ENCODE data around the gene VWF. TPM values are rescaled to one million over a fixed set of nuclear protein-coding genes. Genes with fewer than 3 reads are reported as not detected.

The VWF gene
- total RNA-seq, 3 donors from 2014 or later = 34.3 to 82.5 (median 72.9) TPM

GRCh38 chr12:6072302-6072752 lies 52.1 kb downstream of the VWF start:
- Histone ChIP-seq H3K4me1 (ENCODE audit: low read depth) (no peaks in the 10 kb centered on the region), H3K9me3 (no peaks in the 10 kb centered on the region), H3K4me3 (no peak overlapping the region), H3K36me3 (ENCODE audit: low read depth) (no peaks in the 10 kb centered on the region)
- TF ChIP-seq, protein P1, sequence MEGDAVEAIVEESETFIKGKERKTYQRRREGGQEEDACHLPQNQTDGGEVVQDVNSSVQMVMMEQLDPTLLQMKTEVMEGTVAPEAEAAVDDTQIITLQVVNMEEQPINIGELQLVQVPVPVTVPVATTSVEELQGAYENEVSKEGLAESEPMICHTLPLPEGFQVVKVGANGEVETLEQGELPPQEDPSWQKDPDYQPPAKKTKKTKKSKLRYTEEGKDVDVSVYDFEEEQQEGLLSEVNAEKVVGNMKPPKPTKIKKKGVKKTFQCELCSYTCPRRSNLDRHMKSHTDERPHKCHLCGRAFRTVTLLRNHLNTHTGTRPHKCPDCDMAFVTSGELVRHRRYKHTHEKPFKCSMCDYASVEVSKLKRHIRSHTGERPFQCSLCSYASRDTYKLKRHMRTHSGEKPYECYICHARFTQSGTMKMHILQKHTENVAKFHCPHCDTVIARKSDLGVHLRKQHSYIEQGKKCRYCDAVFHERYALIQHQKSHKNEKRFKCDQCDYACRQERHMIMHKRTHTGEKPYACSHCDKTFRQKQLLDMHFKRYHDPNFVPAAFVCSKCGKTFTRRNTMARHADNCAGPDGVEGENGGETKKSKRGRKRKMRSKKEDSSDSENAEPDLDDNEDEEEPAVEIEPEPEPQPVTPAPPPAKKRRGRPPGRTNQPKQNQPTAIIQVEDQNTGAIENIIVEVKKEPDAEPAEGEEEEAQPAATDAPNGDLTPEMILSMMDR (IDR thresholded peaks at IDR 0.05) = no peak
- ATAC-seq (no peak), DNase-seq (no peak)
- intact Hi-C loops (cut with DNase I, micrococcal nuclease) = no loop called here

DNA sequence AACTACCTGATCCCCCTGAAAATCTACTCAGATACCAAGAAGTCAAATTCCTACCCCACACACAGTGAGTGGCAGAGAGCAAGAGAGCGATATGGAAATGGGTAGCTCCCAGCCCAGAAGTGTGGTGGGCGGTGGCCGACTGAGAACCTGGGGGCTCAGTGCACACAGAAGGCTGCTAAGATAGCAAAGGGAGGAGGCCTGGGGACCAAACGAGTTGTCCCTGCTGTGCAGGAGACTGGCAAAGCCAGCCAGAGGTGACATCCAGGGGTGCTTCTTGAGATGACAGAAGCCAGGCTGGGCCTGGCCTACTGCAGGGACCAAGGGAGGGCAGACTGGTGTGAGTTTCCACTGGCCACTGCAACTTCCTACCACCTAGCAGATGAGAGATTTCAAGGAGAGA lies 52.9 kb downstream of the VWF start:
- no peaks in the 10 kb centered on the region for H3K9me3 ChIP-seq
- H3K36me3 ChIP-seq (ENCODE audit: low read depth) = no peaks in the 10 kb centered on the region
- H3K4me1 ChIP-seq (ENCODE audit: low read depth) = no peaks in the 10 kb centered on the region
- intact Hi-C loops (cut with DNase I, micrococcal nuclease) = no loop called here
- ATAC-seq (no peak), DNase-seq (no peak)
- H3K4me3 ChIP-seq = no peak overlapping the region
- TF ChIP-seq, protein P1 (IDR thresholded peaks at IDR 0.05) = no peak

DNA sequence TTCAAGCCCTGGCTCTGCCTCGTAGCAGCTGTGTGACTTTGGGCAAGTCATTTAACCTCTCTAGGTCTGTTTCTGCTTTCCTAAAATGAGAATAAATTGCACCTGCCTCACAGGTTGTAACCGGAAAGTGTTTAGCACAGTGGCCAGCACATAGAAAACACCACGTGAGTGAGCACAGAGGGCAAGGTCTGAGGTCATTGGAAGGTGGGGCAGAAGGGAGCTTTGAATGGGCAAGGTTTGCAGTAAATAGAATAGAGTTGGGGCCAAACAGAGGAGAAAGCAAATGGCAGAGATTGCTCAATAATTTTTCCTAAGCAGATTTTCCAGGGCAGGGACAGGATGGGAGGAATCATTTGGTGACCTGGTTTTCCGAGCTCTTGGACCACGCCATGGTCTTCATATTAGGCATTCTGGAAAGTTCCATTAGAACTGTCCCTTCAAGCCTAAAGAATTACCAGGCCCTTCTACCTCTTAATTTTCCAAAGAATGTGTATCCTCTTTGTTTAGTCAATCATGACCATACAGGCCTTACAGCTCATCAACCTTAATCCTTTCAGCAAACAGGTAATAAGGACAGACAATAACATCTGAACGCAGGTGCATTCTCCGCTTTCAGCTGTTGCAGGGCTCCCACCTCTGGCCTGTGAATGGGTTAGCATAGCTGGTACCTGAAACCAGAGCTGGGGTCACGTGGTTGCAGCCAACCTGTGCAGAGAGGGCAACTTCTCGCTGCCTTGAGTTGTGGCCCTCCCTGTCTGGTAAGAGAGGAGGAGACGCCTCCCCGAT lies 53.8 kb downstream of the VWF start:
- no peaks in the 10 kb centered on the region for H3K4me1 ChIP-seq (ENCODE audit: low read depth)
- no peak for ATAC-seq
- H3K9me3 ChIP-seq = no peaks in the 10 kb centered on the region
- H3K36me3 ChIP-seq (ENCODE audit: low read depth) = no peaks in the 10 kb centered on the region
- no peak for DNase-seq
- intact Hi-C loops (cut with DNase I, micrococcal nuclease) = no loop called here
- TF ChIP-seq, protein P1 (IDR thresholded peaks at IDR 0.05) = no peak
- no peak overlapping the region for H3K4me3 ChIP-seq

DNA sequence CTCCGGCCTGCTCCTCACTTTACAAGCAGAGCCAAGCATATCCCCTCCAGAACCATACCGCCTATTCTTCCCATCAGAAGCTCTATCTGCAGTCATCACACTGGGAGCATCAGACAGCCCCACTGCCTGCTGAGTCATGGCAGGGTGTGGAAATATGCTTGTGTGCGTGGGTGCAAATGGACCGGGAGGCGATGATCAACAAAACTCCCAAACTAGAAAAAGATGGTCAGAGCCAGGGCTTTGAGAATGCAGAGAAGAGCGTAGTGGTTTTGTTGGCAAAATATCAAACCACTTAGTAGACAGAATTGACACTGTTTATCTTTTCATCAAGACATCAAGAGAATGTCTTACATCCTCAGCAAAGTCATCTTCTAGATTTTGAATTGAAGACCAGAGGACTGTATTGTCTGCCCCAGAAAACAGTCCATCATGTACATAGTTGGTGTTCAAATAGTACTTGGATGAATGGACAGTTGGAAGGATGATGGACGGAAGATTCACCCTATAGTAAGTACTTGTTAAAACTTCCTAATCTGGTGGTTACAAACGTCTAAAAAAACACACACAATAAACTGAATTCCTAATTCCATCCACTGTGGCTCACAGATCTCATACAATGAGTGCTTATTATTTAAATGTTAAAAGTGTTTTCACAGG lies 54.9 kb downstream of the VWF start:
- TF ChIP-seq, protein P1 (IDR thresholded peaks at IDR 0.05) = no peak
- Histone ChIP-seq H3K9me3 (no peaks in the 10 kb centered on the region), H3K4me3 (no peak overlapping the region), H3K36me3 (ENCODE audit: low read depth) (no peaks in the 10 kb centered on the region), H3K4me1 (ENCODE audit: low read depth) (no peaks in the 10 kb centered on the region)
- peak; percentile 38 for ATAC-seq
- DNase-seq = no peak
- intact Hi-C loops (cut with DNase I, micrococcal nuclease) = loop anchor here (5.0 to 10.0 kb wide), 2 partner anchors 115 to 213 kb away; no protein-coding TSS in a partner anchor

GRCh38 chr12:6068227-6068626 lies 56.2 kb downstream of the VWF start:
- Histone ChIP-seq H3K4me3 (no peak overlapping the region), H3K36me3 (ENCODE audit: low read depth) (no peaks in the 10 kb centered on the region), H3K9me3 (no peaks in the 10 kb centered on the region), H3K4me1 (ENCODE audit: low read depth) (no peaks in the 10 kb centered on the region)
- intact Hi-C loops (cut with DNase I, micrococcal nuclease) = loop anchor here (5.0 to 10.0 kb wide), 2 partner anchors 117 to 214 kb away; no protein-coding TSS in a partner anchor
- TF ChIP-seq, protein P1 (IDR thresholded peaks at IDR 0.05) = no peak
- no peak for DNase-seq
- no peak for ATAC-seq
